Ovary (tissue), 9 donors: ENCODE results near the gene TRIOBP. TPM values are rescaled to one million over a fixed set of nuclear protein-coding genes. Genes with fewer than 3 reads are reported as not detected.

ENCODE experiments used
- DNase-seq, 5 donors: peaks; one replicate each; pipeline ENCODE4 v3.0.0-alpha.2; 2019 to 2020
- H3K27ac ChIP-seq, 2 donors: fragments of 200-600 bp; one replicate each; pipeline versions ENCODE4 v1.5.1 to v1.8.0; 2019 to 2022
- H3K27me3 ChIP-seq: fragments of 200-600 bp; one replicate; pipeline ENCODE4 v1.8.0; 2022
- H3K36me3 ChIP-seq: fragments of 200-600 bp; sonication (generic); one replicate; pipeline ENCODE4 v1.5.1; 2019
- H3K4me1 ChIP-seq: one replicate; pipeline ENCODE4 v1.8.1; 2013; ENCODE audit warnings: mild to moderate bottlenecking, moderate library complexity; ENCODE audit not compliant: insufficient read depth
- H3K4me3 ChIP-seq: fragments of 200-600 bp; sonication (generic); one replicate; pipeline ENCODE4 v1.5.1; 2017
- H3K9me3 ChIP-seq, 2 donors: fragments of 200-600 bp in 1 of 2; sonication (generic) in 1 of 2; one replicate each; pipeline versions ENCODE4 v1.5.1 to v1.8.1; 2013 to 2019; ENCODE audit warnings: mild to moderate bottlenecking in 1 of 2, moderate library complexity in 1 of 2
- CTCF ChIP-seq, 3 donors: fragments of 450-650 bp in 2 of 3; fragments of 200-600 bp in 1 of 3; IDR thresholded peaks; one replicate each; pipeline versions ENCODE4 v1.5.1 to v1.8.0; 2016 to 2022; ENCODE audit warnings: antibody characterized with exemption in 3 of 3, mild to moderate bottlenecking in 1 of 3
- EP300 ChIP-seq: sonication (generic); formaldehyde crosslinking; IDR thresholded peaks from one replicate; pipeline ENCODE4 v1.6.1; 2017; ENCODE audit warnings: antibody characterized with exemption
- POLR2A ChIP-seq: fragments of 450-650 bp; IDR thresholded peaks from one replicate; pipeline ENCODE4 v1.6.1; 2017; ENCODE audit warnings: antibody characterized with exemption, mild to moderate bottlenecking, moderate library complexity
- WGBS, 3 donors: extraction: QIAGEN DNeasy Blood & Tissue Kit in 1 of 3; methylation state at CpG; one replicate each; pipeline versions ENCODE4 v1.1.5 to v1.1.7; 2013 to 2017; 5-methylcytosine and 5-hydroxymethylcytosine counted together
- intact Hi-C, 4 donors: fragments of 100-400 bp; cut with DNase I; formaldehyde crosslinking; loops; one replicate each; pipeline versions ENCODE4 v1.11.0 to v1.15.1; 2022 to 2023
- polyA plus RNA-seq, 2 donors: library from polyadenylated mRNA; stranded (reverse); fragments of 200-250 nt in 1 of 2; fragments of 350-450 nt in 1 of 2; fragmentation: Illumina TruSeq in 1 of 2; extraction: RNeasy Lipid Tissue Mini Kit (QIAGEN cat#74804) in 1 of 2; gene quantifications; one replicate each; pipeline ENCODE4 v1.2.3, GENCODE V29; 2013 to 2014
- total RNA-seq, 7 donors: library from RNA; depleted of rRNA in 2 of 7; stranded (reverse); fragments of >200 nt in 2 of 7; fragmentation: NEBNext Ultra II Directional in 3 of 7; extraction: Animal tissue kit (Norgen Biotek cat#: 25700) in 3 of 7; gene quantifications; one replicate each; pipeline versions ENCODE4 v1.1.0 to v1.2.4, GENCODE V29; 2016 to 2023
- donor health status: DM: no; HTN: no; CAD: no; lungs with moderate emphysema.
- donor health status: DM: no; HTN: no; CAD: no.
- donor health status: Bipolar disorder and iron deficiency.
- donor health status: DM: yes; HTN: yes; CAD: no.
- donor health status: DM: no; HTN: no; CAD: no.
- donor health status: DM: yes; HTN: yes; CAD: no.

The TRIOBP gene
- total and polyA plus RNA-seq, 9 donors: 19.5 to 175 (median 86.8) TPM

- H3K36me3 ChIP-seq: no peaks in the 10 kb centered on the region
- no peak for DNase-seq
- H3K27ac ChIP-seq: peak overlapping the region; percentile 6 to 25
- TF ChIP-seq EP300 (no peak), CTCF (IDR thresholded peaks at IDR 0.05) (no peak), POLR2A (no peak)
- no peak overlapping the region for H3K4me3 ChIP-seq
- 40 to 81% (median 72%) methylated on average over 1 to 2 of the region's 2 CpGs for WGBS, 3 donors
- peaks cover 11% of the 10 kb centered on the region for H3K4me1 ChIP-seq
- no peaks in the 10 kb centered on the region for H3K27me3 ChIP-seq
- no peaks in the 10 kb centered on the region for H3K9me3 ChIP-seq
- intact Hi-C loops: loop anchor here in 1 of 4 donors (5.0 kb wide), 1 partner anchor 142 kb away; no protein-coding TSS in a partner anchor
These were observed 36.2 kb upstream of the TRIOBP start for GRCh38 chr22:37660709-37661045.

- intact Hi-C loops: loop anchor here in 1 of 4 donors (5.0 kb wide), 1 partner anchor 141 kb away; no protein-coding TSS in a partner anchor
- Histone ChIP-seq H3K27me3 (no peaks in the 10 kb centered on the region), H3K9me3 (no peaks in the 10 kb centered on the region), H3K4me1 (peaks cover 11% of the 10 kb centered on the region), H3K27ac (peak overlapping the region in 1 of 2 donors; percentile 22), H3K36me3 (no peaks in the 10 kb centered on the region), H3K4me3 (no peak overlapping the region)
- peak in 3 of 5 donors; percentile 20 to 42 (median 37) for DNase-seq
- 40 to 43% (median 42%) methylated on average over 12 of the region's 12 CpGs for WGBS, 3 donors
- no peak for TF ChIP-seq EP300
- peak; percentile 8 to 49 (median 27) for TF ChIP-seq CTCF (IDR thresholded peaks at IDR 0.05)
- TF ChIP-seq POLR2A: no peak
These were observed 35.5 kb upstream of the TRIOBP start for GRCh38 chr22:37661160-37661924.

- Histone ChIP-seq H3K27me3 (no peaks in the 10 kb centered on the region), H3K9me3 (no peaks in the 10 kb centered on the region), H3K36me3 (no peaks in the 10 kb centered on the region), H3K4me3 (no peak overlapping the region), H3K4me1 (peaks cover 11% of the 10 kb centered on the region), H3K27ac (peak overlapping the region in 1 of 2 donors; percentile 19)
- 77 to 86% (median 85%) methylated on average over 5 of the region's 5 CpGs for WGBS, 3 donors
- intact Hi-C loops: loop anchor here in 1 of 4 donors (5.0 kb wide), 1 partner anchor 140 kb away; no protein-coding TSS in a partner anchor
- DNase-seq: no peak
- TF ChIP-seq EP300 (no peak), POLR2A (no peak), CTCF (IDR thresholded peaks at IDR 0.05) (no peak)
These were observed 34.8 kb upstream of the TRIOBP start for GRCh38 chr22:37662039-37662438.

- no peak for DNase-seq
- Histone ChIP-seq H3K36me3 (no peaks in the 10 kb centered on the region), H3K4me3 (no peak overlapping the region), H3K4me1 (peaks cover 9% of the 10 kb centered on the region), H3K9me3 (no peaks in the 10 kb centered on the region), H3K27me3 (no peaks in the 10 kb centered on the region), H3K27ac (no peak overlapping the region)
- no peak for TF ChIP-seq POLR2A
- TF ChIP-seq CTCF (IDR thresholded peaks at IDR 0.05): no peak
- no peak for TF ChIP-seq EP300
- intact Hi-C loops: loop anchor here in 1 of 4 donors (5.0 kb wide), 1 partner anchor 139 kb away; no protein-coding TSS in a partner anchor
- WGBS, 3 donors: 33 to 70% (median 36%) methylated on average over 16 of the region's 16 CpGs
These were observed 33.2 kb upstream of the TRIOBP start for GRCh38 chr22:37663521-37664140.
